Activated CD4-positive, alpha-beta memory T cell treated with anti-CD3 and anti-CD28 coated beads, Interleukin-2, amount 10 ng/mL, durations not matched to agents 7 days and 5 days (primary cell): ENCODE measurements around the gene GDPD2. TPM values are rescaled to one million over a fixed set of nuclear protein-coding genes. Genes with fewer than 3 reads are reported as not detected.

Source experiments
- CTCF ChIA-PET: fragments of 350-600 bp; sonication (Branson Sonifier 250); formaldehyde crosslinking; loops from one replicate; lab custom pipeline; 2021; ENCODE audit warnings: antibody characterized with exemption, inconsistent platforms; lab: Charles Lee
- POLR2A ChIA-PET: fragments of 350-600 bp; sonication (Branson Sonifier 250); formaldehyde crosslinking; loops from one replicate; lab custom pipeline; 2021; ENCODE audit warnings: antibody characterized with exemption; lab: Charles Lee
- DNase-seq: peaks from one replicate; pipeline ENCODE4 v3.0.0-alpha.2; 2020
- H3K27ac Mint-ChIP-seq: one replicate; pipeline ENCODE4 v1.8.0; 2021; ENCODE audit warnings: mild to moderate bottlenecking, mixed read lengths
- H3K27me3 Mint-ChIP-seq: one replicate; pipeline ENCODE4 v1.8.0; 2021; ENCODE audit warnings: mixed read lengths
- H3K36me3 Mint-ChIP-seq: one replicate; pipeline ENCODE4 v1.8.0; 2021; ENCODE audit warnings: low read depth, mixed read lengths
- H3K4me1 Mint-ChIP-seq: one replicate; pipeline ENCODE4 v1.8.0; 2021; ENCODE audit warnings: mixed read lengths
- H3K4me3 Mint-ChIP-seq: one replicate; pipeline ENCODE4 v1.8.0; 2021; ENCODE audit warnings: mild to moderate bottlenecking, mixed read lengths
- H3K9me3 Mint-ChIP-seq: one replicate; pipeline ENCODE4 v1.8.0; 2021; ENCODE audit warnings: mixed read lengths
- total RNA-seq, 2 experiments: library from RNA; stranded (reverse); gene quantifications; one replicate each; pipeline ENCODE4 v1.2.3, GENCODE V29; 2021

GDPD2 gene
- total RNA-seq, 2 experiments from 2014 or later, result 0.23 TPM

GRCh38 chrX:70461026-70461425, 37.9 kb downstream of the GDPD2 start:
- Mint-ChIP-seq H3K36me3 (peaks cover 31% of the 10 kb centered on the region), H3K9me3 (no peaks in the 10 kb centered on the region), H3K27me3 (no peaks in the 10 kb centered on the region), H3K4me3 (no peak overlapping the region), H3K27ac (no peak overlapping the region), H3K4me1 (peaks cover 13% of the 10 kb centered on the region)
- ChIA-PET POLR2A (no interaction called here), CTCF (no interaction called here)
- no peak for DNase-seq

- Mint-ChIP-seq H3K4me1 (no peaks in the 10 kb centered on the region), H3K27ac (no peak overlapping the region), H3K27me3 (no peaks in the 10 kb centered on the region), H3K9me3 (no peaks in the 10 kb centered on the region), H3K36me3 (peaks cover 28% of the 10 kb centered on the region), H3K4me3 (no peak overlapping the region)
- ChIA-PET CTCF (no interaction called here), POLR2A (no interaction called here)
- no peak for DNase-seq
Measured at GRCh38 chrX:70464051-70464450, 40.9 kb downstream of the GDPD2 start.

- H3K27me3 Mint-ChIP-seq, result no peaks in the 10 kb centered on the region
- ChIA-PET CTCF (no interaction called here), POLR2A (no interaction called here)
- no peak overlapping the region for H3K4me3 Mint-ChIP-seq
- DNase-seq, result no peak
- peaks cover 16% of the 10 kb centered on the region for H3K4me1 Mint-ChIP-seq
- H3K9me3 Mint-ChIP-seq, result no peaks in the 10 kb centered on the region
- H3K27ac Mint-ChIP-seq, result no peak overlapping the region
- peaks cover 22% of the 10 kb centered on the region for H3K36me3 Mint-ChIP-seq
Measured at GRCh38 chrX:70466968-70467367, 43.9 kb downstream of the GDPD2 start.

GRCh38 chrX:70468709-70469108, 45.6 kb downstream of the GDPD2 start:
- no peaks in the 10 kb centered on the region for H3K9me3 Mint-ChIP-seq
- H3K27ac Mint-ChIP-seq, result no peak overlapping the region
- H3K4me1 Mint-ChIP-seq, result peaks cover 16% of the 10 kb centered on the region
- H3K4me3 Mint-ChIP-seq, result no peak overlapping the region
- POLR2A ChIA-PET, result no interaction called here
- H3K27me3 Mint-ChIP-seq, result no peaks in the 10 kb centered on the region
- H3K36me3 Mint-ChIP-seq, result peaks cover 26% of the 10 kb centered on the region
- CTCF ChIA-PET, result no interaction called here
- DNase-seq, result no peak

- no peaks in the 10 kb centered on the region for H3K27me3 Mint-ChIP-seq
- H3K27ac Mint-ChIP-seq, result no peak overlapping the region
- ChIA-PET CTCF (interaction anchor here (0.7 to 1.0 kb wide), 2 partner anchors 8 to 16 kb away, joined by 3 to 4 read pairs; no protein-coding TSS in a partner anchor), POLR2A (no interaction called here)
- H3K4me1 Mint-ChIP-seq, result peaks cover 27% of the 10 kb centered on the region
- H3K4me3 Mint-ChIP-seq, result no peak overlapping the region
- peaks cover 30% of the 10 kb centered on the region for H3K36me3 Mint-ChIP-seq
- no peaks in the 10 kb centered on the region for H3K9me3 Mint-ChIP-seq
- no peak for DNase-seq
Measured at GRCh38 chrX:70470850-70471289, 47.8 kb downstream of the GDPD2 start.

GRCh38 chrX:70476166-70476933, 53.2 kb downstream of the GDPD2 start:
- no peak for DNase-seq
- Mint-ChIP-seq H3K4me1 (peaks cover 30% of the 10 kb centered on the region), H3K27ac (no peak overlapping the region), H3K27me3 (no peaks in the 10 kb centered on the region), H3K4me3 (no peak overlapping the region), H3K36me3 (peaks cover 29% of the 10 kb centered on the region), H3K9me3 (no peaks in the 10 kb centered on the region)
- CTCF ChIA-PET, result no interaction called here
- POLR2A ChIA-PET, result no interaction called here

- Mint-ChIP-seq H3K27ac (no peak overlapping the region), H3K4me3 (no peak overlapping the region)
- CTCF ChIA-PET, result no interaction called here
Measured at GRCh38 chrX:70476934-70477733, 54.0 kb downstream of the GDPD2 start.

GRCh38 chrX:70477734-70478075, 54.6 kb downstream of the GDPD2 start:
- Mint-ChIP-seq H3K36me3 (peaks cover 24% of the 10 kb centered on the region), H3K27me3 (no peaks in the 10 kb centered on the region), H3K4me3 (no peak overlapping the region), H3K27ac (no peak overlapping the region), H3K9me3 (no peaks in the 10 kb centered on the region), H3K4me1 (peaks cover 24% of the 10 kb centered on the region)
- no peak for DNase-seq
- ChIA-PET POLR2A (no interaction called here), CTCF (no interaction called here)

More at GRCh38 chrX:70476934-70477733, 54.0 kb downstream of the GDPD2 start:
- H3K9me3 Mint-ChIP-seq, result no peaks in the 10 kb centered on the region
- H3K4me1 Mint-ChIP-seq, result peaks cover 24% of the 10 kb centered on the region
- no peak for DNase-seq
- peaks cover 27% of the 10 kb centered on the region for H3K36me3 Mint-ChIP-seq
- POLR2A ChIA-PET, result no interaction called here
- no peaks in the 10 kb centered on the region for H3K27me3 Mint-ChIP-seq

GRCh38 chrX:70478526-70479245, 55.6 kb downstream of the GDPD2 start:
- no peaks in the 10 kb centered on the region for H3K9me3 Mint-ChIP-seq
- ChIA-PET POLR2A (no interaction called here), CTCF (interaction anchor here (1.0 kb wide), 1 partner anchor 22 kb away, joined by 3 read pairs; no protein-coding TSS in a partner anchor)
- H3K27ac Mint-ChIP-seq, result no peak overlapping the region
- peaks cover 24% of the 10 kb centered on the region for H3K4me1 Mint-ChIP-seq
- H3K27me3 Mint-ChIP-seq, result no peaks in the 10 kb centered on the region
- H3K36me3 Mint-ChIP-seq, result peaks cover 27% of the 10 kb centered on the region
- no peak for DNase-seq
- H3K4me3 Mint-ChIP-seq, result no peak overlapping the region

GRCh38 chrX:70479247-70479921, 56.3 kb downstream of the GDPD2 start:
- Mint-ChIP-seq H3K4me3 (no peak overlapping the region), H3K9me3 (no peaks in the 10 kb centered on the region), H3K36me3 (peaks cover 27% of the 10 kb centered on the region), H3K27me3 (no peaks in the 10 kb centered on the region), H3K27ac (no peak overlapping the region), H3K4me1 (peaks cover 18% of the 10 kb centered on the region)
- DNase-seq, result no peak
- CTCF ChIA-PET, result interaction anchor here (1.0 kb wide), 1 partner anchor 23 kb away, joined by 3 read pairs; no protein-coding TSS in a partner anchor
- POLR2A ChIA-PET, result no interaction called here

GRCh38 chrX:70479922-70480659, 57.0 kb downstream of the GDPD2 start:
- Mint-ChIP-seq H3K27ac (no peak overlapping the region), H3K9me3 (no peaks in the 10 kb centered on the region), H3K36me3 (peaks cover 29% of the 10 kb centered on the region), H3K4me1 (peaks cover 17% of the 10 kb centered on the region), H3K27me3 (no peaks in the 10 kb centered on the region), H3K4me3 (no peak overlapping the region)
- DNase-seq, result no peak
- CTCF ChIA-PET, result interaction anchor here (1.0 kb wide), 1 partner anchor 23 kb away, joined by 3 read pairs; no protein-coding TSS in a partner anchor
- POLR2A ChIA-PET, result no interaction called here

GRCh38 chrX:70480660-70481018, 57.5 kb downstream of the GDPD2 start:
- no peak for DNase-seq
- H3K9me3 Mint-ChIP-seq, result no peaks in the 10 kb centered on the region
- CTCF ChIA-PET, result no interaction called here
- H3K36me3 Mint-ChIP-seq, result peaks cover 26% of the 10 kb centered on the region
- no peak overlapping the region for H3K4me3 Mint-ChIP-seq
- no peaks in the 10 kb centered on the region for H3K27me3 Mint-ChIP-seq
- POLR2A ChIA-PET, result no interaction called here
- H3K27ac Mint-ChIP-seq, result no peak overlapping the region
- peaks cover 15% of the 10 kb centered on the region for H3K4me1 Mint-ChIP-seq
